ENCODE measurements around the gene CDH4. TPM values are rescaled to one million over a fixed set of nuclear protein-coding genes. Genes with fewer than 3 reads are reported as not detected.

The CDH4 gene
- total RNA-seq, 2 experiments from 2014 or later, result 0.11 to 0.18 TPM

DNA sequence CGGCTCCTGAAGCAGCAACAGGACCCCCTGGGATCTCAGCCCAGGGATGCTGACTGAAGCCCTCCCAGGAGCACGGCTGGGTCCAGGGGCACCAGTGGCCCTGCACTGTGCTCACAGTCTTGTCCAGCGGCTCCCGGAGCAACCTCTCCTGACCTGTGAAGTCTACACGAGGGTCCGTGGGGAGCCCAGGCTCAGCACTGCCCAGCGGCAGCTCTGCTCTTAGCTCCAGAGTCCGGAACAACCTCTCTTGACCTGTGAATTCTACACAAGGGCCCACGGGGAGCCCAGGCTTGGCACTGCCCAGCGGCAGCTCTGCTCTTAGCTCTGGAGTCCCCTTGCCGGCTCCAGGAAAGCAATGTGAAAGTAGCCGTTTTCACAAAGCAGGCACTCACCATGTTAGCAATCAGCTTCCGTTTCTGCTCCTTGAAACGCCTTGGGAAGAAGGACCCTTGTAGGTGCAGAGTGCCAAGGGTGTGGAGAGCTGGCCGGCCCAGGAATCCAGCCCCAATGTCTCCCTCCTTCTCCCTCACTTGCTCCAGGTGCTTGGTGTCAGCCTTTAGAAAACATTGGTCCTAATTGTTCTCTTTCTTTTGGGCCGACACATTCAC lies 310.9 kb downstream of the CDH4 start:
- DNase-seq (no peak), ATAC-seq (no peak)
- POLR2A ChIA-PET, result no interaction called here
- Mint-ChIP-seq H3K36me3 (ENCODE audit: low read depth) (no peaks in the 10 kb centered on the region), H3K27ac (no peak overlapping the region), H3K4me3 (no peak overlapping the region), H3K9me3 (no peaks in the 10 kb centered on the region), H3K4me1 (ENCODE audit: low read depth) (no peaks in the 10 kb centered on the region), H3K27me3 (no peaks in the 10 kb centered on the region)
- TF ChIP-seq, protein P1, sequence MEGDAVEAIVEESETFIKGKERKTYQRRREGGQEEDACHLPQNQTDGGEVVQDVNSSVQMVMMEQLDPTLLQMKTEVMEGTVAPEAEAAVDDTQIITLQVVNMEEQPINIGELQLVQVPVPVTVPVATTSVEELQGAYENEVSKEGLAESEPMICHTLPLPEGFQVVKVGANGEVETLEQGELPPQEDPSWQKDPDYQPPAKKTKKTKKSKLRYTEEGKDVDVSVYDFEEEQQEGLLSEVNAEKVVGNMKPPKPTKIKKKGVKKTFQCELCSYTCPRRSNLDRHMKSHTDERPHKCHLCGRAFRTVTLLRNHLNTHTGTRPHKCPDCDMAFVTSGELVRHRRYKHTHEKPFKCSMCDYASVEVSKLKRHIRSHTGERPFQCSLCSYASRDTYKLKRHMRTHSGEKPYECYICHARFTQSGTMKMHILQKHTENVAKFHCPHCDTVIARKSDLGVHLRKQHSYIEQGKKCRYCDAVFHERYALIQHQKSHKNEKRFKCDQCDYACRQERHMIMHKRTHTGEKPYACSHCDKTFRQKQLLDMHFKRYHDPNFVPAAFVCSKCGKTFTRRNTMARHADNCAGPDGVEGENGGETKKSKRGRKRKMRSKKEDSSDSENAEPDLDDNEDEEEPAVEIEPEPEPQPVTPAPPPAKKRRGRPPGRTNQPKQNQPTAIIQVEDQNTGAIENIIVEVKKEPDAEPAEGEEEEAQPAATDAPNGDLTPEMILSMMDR (IDR thresholded peaks at IDR 0.05), result no peak
- CTCF ChIA-PET, result no interaction called here
- intact Hi-C loops (cut with micrococcal nuclease), result loop anchor here (10.0 kb wide), 1 partner anchor 58 kb away; no protein-coding TSS in a partner anchor

DNA sequence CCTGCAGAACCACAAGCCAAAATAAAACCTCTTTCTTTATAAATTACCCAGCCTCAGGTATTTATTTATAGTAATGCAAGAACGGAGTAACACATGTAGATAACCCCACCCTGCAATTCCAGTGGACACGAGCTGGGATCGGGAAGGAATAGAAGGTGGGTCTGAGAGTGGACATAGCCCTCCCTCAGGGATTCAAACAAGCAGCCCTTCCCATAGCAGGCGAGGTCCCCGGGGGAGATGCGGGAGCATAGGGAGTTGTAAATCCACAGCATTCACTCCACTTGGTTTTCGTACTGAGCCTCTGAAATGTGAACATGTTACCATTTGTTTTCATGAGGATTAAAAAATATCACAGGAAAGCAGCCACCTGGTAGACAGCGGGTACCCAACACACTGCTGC lies 312.6 kb downstream of the CDH4 start:
- no peaks in the 10 kb centered on the region for H3K9me3 Mint-ChIP-seq
- intact Hi-C loops (cut with micrococcal nuclease), result loop anchor here (10.0 kb wide), 1 partner anchor 60 kb away; no protein-coding TSS in a partner anchor
- no peaks in the 10 kb centered on the region for H3K27me3 Mint-ChIP-seq
- no peak for DNase-seq
- ATAC-seq, result no peak
- CTCF ChIA-PET, result no interaction called here
- POLR2A ChIA-PET, result no interaction called here
- no peaks in the 10 kb centered on the region for H3K4me1 Mint-ChIP-seq (ENCODE audit: low read depth)
- TF ChIP-seq, protein P1 (IDR thresholded peaks at IDR 0.05), result no peak
- H3K4me3 Mint-ChIP-seq, result no peak overlapping the region
- H3K36me3 Mint-ChIP-seq (ENCODE audit: low read depth), result no peaks in the 10 kb centered on the region
- H3K27ac Mint-ChIP-seq, result no peak overlapping the region

DNA sequence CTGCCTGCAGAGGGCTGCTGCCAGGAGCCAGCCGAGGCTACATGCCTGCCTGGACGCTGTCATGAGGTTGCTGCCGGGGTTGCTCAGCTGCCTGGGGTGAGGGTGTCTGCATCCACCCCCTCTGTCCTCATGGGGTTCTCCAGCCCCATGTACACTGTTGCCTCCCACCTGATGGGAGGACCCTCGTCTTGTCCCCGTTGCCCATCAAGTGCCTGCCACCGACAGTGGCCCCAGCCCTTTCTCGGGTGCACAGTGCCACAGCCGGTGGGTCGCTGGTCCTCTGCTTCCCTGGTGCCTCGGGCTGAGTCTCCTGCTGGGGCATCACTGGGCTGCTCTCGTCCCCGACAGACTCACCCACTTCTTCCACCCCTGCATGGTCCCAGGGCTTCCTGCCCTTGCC lies 313.7 kb downstream of the CDH4 start:
- ATAC-seq (no peak), DNase-seq (no peak)
- intact Hi-C loops (cut with micrococcal nuclease), result loop anchor here (10.0 kb wide), 1 partner anchor 61 kb away; no protein-coding TSS in a partner anchor
- H3K9me3 Mint-ChIP-seq, result no peaks in the 10 kb centered on the region
- no peaks in the 10 kb centered on the region for H3K36me3 Mint-ChIP-seq (ENCODE audit: low read depth)
- TF ChIP-seq, protein P1 (IDR thresholded peaks at IDR 0.05), result no peak
- H3K4me1 Mint-ChIP-seq (ENCODE audit: low read depth), result no peaks in the 10 kb centered on the region
- no peaks in the 10 kb centered on the region for H3K27me3 Mint-ChIP-seq
- POLR2A ChIA-PET, result no interaction called here
- no peak overlapping the region for H3K4me3 Mint-ChIP-seq
- H3K27ac Mint-ChIP-seq, result no peak overlapping the region
- CTCF ChIA-PET, result no interaction called here

DNA sequence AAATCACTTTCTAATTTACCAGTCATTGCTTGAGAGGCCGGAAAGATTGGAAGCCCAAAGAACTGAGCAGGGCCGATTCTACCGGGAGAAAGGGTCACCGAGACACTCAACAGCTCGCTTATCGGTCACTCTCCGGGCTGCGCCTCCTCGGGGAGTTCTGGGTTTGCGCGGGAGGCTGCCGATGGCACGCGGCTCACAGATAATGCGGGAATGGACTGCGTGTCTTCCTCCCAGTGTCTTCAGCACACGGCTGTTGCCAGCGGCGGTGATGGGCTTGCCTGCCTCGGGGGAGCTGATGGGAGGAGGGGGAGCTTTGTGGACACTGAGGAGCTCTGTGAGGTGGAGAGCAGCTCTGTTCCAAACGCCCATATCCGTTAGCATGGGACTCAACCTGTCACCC lies 314.6 kb downstream of the CDH4 start:
- POLR2A ChIA-PET, result no interaction called here
- CTCF ChIA-PET, result no interaction called here

DNA sequence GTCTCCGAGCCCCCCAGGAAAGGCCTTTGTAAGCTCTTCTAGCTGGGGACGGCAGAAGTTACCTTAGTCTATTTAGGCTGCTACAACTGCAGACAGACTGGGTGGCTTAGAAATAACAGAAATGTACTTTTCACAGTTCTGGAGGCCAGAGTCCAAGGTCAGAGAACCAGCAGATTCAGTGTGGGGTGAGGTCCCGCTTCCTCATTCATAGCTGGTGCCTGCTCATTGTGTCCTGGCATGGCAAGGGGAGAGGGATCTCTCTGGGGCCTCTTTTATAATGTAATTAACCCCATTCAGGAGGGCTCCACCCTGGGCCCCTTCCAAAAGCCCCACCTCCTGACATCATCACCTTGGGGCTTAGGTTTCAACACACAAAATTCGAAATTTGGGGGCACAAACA lies 315.1 kb downstream of the CDH4 start:
- ChIA-PET POLR2A (no interaction called here), CTCF (no interaction called here)
- Mint-ChIP-seq H3K27me3 (no peaks in the 10 kb centered on the region), H3K4me3 (no peak overlapping the region), H3K27ac (no peak overlapping the region), H3K9me3 (no peaks in the 10 kb centered on the region), H3K4me1 (ENCODE audit: low read depth) (no peaks in the 10 kb centered on the region), H3K36me3 (ENCODE audit: low read depth) (no peaks in the 10 kb centered on the region)
- DNase-seq, result no peak
- ATAC-seq, result no peak
- TF ChIP-seq, protein P1 (IDR thresholded peaks at IDR 0.05), result no peak
- intact Hi-C loops (cut with micrococcal nuclease), result loop anchor here (10.0 kb wide), 1 partner anchor 62 kb away; no protein-coding TSS in a partner anchor

More for the DNA sequence above, 314.6 kb downstream of the CDH4 start:
- Mint-ChIP-seq H3K36me3 (ENCODE audit: low read depth) (no peaks in the 10 kb centered on the region), H3K4me3 (no peak overlapping the region), H3K27me3 (no peaks in the 10 kb centered on the region), H3K4me1 (ENCODE audit: low read depth) (no peaks in the 10 kb centered on the region), H3K9me3 (no peaks in the 10 kb centered on the region), H3K27ac (no peak overlapping the region)
- TF ChIP-seq, protein P1 (IDR thresholded peaks at IDR 0.05), result no peak
- ATAC-seq (no peak), DNase-seq (no peak)
- intact Hi-C loops (cut with micrococcal nuclease), result loop anchor here (10.0 kb wide), 1 partner anchor 62 kb away; no protein-coding TSS in a partner anchor
